ENCODE data around the gene MYO5C. TPM values are rescaled to one million over a fixed set of nuclear protein-coding genes. Genes with fewer than 3 reads are reported as not detected.
"Not testable (repeated sequence)": the region's sequence is repeated elsewhere in the genome, so short reads cannot be mapped to it uniquely, and the experiment has no call there.

MYO5C gene
- polyA plus RNA-seq, 3 donors = 4.6 to 14.5 (median 5.1) TPM

- WGBS, 3 donors = 56 to 67% (median 64%) methylated on average over 10 of the region's 10 CpGs
- H3K27ac ChIP-seq (ENCODE audit: low read depth, low read length) = no peak overlapping the region
Measured at GRCh38 chr15:52256930-52257733, 38.5 kb downstream of the MYO5C start.

DNA sequence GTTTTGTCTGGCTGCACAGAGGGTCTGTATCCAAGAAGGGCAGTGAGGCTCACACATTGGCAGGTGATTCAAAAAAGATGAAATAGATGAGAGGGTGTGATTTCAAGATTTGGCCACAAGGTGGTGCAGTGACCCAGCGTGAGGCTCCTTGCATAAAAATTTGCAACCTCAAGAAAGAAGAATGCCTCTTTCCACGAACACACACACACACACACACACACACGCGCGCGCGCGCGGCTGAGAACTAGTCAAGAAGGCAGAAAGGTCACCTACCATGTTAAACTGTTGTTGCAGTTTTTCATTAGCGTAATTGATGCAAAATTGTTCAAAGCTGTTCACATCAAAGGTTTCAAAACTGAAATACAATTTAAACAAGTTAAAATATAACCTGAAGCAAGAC is 39.2 kb downstream of the MYO5C start:
- no peak overlapping the region for H3K27ac ChIP-seq (ENCODE audit: low read depth, low read length)
- WGBS, 3 donors = 6 to 8% (median 7%) methylated on average over 10 of the region's 10 CpGs

DNA sequence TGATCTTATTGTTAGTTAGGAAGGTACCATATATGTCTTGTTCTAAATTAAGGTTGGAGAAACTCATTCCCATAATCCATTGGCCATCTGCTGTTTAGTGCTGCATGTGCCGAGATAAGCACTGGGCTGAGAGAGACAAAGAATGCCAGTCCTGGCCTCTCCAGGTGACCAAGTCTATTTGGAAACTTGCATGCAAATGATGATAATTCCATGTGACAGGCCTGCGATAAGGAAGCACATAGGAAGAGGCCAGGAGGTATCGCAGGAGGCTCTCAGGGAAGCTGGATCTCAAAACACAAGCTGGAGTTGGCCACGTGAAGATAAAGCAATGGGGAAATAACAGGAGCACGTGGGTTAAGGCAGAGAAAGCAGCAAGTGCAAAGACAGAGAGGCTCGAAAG is 39.7 kb downstream of the MYO5C start:
- 53 to 66% (median 64%) methylated on average over 6 of the region's 6 CpGs for WGBS, 3 donors
- H3K27ac ChIP-seq (ENCODE audit: low read depth, low read length) = no peak overlapping the region

DNA sequence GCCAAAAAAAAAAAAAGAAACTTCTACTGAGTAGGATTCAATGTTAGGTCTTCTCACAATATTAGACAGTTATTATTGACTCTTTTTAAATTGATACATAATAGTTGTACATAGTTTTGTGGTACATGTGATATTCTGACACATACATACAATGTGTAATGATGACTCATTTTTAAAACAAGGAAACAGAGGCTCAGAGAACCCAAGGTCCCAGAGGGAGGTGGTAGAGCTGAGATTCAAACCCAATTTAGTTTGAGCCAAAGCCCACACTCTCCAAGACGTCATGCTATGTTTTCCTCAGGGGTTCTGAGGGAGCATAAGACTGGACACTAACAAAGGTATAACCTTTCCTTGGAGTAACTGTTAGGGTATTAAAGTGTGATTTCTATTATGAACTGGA is 40.6 kb downstream of the MYO5C start:
- H3K27ac ChIP-seq (ENCODE audit: low read depth, low read length) = no peak overlapping the region
- WGBS, 3 donors = 49 to 63% (median 57%) methylated on average over 1 of the region's 1 CpG

DNA sequence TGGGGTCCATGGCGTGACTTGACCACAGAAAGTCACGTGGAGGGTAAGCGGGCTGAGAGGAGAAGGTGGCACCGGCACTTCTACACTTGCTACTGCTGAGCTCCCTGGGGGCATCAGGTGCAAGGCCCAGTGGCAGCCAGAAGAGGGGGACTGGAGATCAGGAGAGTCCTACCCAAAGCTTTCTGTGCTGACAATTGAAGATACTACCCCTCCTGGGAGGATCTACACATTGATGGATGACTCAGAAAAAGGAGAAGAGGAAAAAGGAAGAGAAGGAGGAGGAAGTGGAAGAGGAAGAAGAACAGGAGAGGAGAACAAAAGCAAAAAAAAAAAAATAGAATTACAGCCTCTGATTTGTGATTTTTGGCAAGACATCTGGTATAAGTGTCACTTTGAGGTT is 41.2 kb downstream of the MYO5C start:
- WGBS, 3 donors = 88 to 94% (median 90%) methylated on average over 4 of the region's 4 CpGs
- no peak overlapping the region for H3K27ac ChIP-seq (ENCODE audit: low read depth, low read length)

DNA sequence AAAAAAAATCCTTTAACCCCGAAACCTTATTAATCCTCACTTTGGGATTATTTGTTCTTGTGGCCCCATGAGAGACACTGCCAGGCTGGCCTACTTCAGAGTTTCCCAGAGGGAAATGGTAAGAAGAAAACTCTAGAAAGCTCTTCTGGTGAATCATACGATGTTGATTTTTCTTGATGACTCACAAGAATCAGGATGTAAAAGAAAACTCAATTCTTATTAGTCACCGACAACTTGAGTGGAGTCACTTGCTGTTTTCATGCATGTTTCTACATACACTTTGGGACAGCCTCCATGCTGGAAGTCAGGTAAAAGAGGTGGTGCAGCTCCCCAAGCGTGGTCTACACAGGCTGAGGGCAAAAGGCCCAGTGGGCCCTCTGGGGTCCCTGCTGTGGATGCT is 42.8 kb downstream of the MYO5C start:
- WGBS, 3 donors = 69 to 79% (median 71%) methylated on average over 4 of the region's 4 CpGs
- H3K27ac ChIP-seq (ENCODE audit: low read depth, low read length) = no peak overlapping the region

DNA sequence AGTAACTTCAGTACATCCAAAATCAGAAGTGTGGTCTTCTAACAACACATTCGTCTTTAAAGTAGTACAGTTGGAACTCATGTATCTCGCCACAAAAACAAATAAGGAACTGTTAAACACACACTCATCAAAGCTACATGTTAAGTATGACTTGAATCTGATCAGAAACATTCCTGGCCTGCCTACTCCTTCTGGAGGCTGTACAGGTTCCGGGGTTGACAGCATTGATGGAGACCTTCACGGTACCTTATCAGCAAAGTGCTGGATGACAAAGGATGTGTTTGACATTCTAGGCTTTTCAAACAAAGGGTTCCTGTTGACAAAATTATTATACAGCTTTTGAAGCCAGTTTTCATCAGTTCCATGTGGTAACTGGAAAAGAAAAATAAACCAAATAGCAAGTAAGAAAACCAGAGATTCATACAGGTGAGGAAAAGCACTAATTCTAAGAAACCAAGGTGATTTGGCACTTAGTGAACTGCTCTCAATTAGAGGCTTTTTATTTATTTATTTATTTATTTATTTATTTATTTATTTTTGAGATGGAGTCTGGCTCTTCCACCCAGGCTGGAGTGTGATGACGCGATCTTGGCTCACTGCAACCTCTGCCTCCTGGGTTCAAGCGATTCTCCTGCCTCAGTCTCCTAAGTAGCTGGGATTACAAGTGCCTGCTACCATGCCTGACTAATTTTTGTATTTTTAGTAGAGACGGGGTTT is 44.3 kb downstream of the MYO5C start:
- WGBS, 3 donors = 68 to 92% (median 89%) methylated on average over 8 of the region's 8 CpGs
- no peak overlapping the region for H3K27ac ChIP-seq (ENCODE audit: low read depth, low read length)

DNA sequence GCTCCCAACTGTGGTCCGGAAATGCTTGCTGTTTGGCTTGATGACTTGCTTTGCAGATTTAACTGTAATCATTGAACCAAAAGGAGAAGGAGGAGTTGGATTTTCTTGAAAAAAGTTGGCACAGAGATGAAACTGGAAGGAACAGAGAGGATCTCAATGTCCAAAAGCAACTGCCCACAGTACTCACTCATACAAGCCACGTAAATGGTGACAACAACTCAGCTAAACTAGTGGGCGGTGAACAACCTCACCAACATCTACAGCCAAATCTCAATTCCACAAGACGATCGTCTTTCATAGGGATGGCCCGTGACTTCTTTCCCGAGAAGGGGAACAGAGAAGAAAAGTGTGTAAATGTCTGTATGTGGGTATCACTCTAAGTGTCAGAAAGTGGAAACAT is 48.1 kb downstream of the MYO5C start:
- 89 to 95% (median 90%) methylated on average over 7 of the region's 7 CpGs for WGBS, 3 donors
- H3K27ac ChIP-seq (ENCODE audit: low read depth, low read length) = no peak overlapping the region

DNA sequence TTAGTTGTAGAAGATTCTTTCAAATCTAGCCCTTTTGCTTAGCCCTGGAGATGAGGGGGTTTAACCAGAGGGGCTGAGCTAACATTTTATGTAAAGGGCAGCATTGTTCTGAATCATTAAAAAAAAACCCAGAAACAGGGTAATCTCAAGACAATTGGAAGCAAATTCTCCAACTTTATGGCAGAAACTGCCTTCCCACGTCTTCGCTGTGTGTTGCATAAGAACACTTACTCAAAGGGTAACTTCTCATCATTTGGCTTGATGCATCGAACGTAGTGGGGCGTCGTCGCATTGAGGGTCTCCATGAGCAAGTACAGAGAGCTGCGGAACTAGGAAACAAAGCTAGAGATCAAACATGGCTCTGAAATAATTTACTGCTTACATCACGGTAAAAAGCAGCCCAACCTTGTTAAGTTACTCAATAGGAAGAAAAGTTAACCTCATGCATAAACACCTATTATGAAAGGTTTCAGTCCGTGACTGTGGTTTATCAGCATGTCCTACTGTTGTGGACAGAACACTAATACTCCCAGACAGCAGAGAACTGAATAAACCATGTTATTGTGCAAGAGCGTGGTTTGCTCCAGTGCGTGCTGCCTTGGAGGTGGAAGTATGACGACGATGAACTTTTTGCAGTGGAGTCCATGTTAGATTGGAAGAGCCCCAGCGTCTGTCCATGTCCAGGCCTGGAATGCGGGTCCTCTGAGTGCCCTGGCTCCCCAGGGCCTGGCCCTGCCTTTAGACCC is 48.7 kb downstream of the MYO5C start:
- 67 to 90% (median 71%) methylated on average over 16 of the region's 16 CpGs for WGBS, 3 donors
- H3K27ac ChIP-seq (ENCODE audit: low read depth, low read length) = no peak overlapping the region

DNA sequence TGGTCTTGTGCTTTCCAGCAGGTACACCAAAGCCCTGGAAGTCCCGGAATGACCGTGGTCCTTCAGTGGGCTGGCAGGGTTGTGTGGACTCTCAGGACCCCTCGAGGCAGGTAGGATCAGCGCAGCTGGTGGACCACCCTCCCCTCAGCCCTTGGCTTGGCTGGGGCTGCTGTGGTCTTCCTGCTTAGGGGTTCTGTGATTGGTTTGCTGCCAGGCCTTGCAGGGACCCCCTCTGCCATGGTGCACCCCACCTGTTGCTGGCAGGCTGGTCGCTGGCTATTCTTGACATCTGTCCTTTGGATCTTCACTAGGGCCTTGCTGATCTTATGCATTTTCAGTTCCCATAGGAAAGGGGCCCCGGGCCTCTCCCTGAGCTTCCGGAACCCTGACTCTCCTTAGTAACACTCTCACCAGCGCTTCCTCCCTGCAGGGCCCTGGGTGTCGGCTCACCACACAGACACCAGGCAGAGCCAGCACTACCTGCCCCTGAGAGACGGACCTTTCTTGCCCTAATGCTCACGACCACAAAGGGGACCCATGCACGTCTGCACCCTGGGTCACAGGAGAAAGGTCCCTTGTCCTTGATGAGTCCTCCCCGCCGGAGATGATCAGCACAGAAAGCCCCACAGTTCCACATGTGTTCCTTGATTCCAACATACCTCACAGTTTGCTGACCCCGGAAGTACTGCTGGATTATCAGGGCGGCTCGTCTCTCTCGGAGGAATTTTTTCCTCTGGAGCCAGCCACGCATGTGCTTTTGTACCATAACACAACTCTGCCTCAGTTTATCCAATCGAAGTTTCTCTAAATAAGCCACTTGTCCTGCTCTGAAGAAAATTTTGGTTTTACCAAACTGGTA is 51.7 kb downstream of the MYO5C start:
- H3K27ac ChIP-seq (ENCODE audit: low read depth, low read length) = no peak overlapping the region
- 79 to 86% (median 82%) methylated on average over 20 of the region's 20 CpGs for WGBS, 3 donors

GRCh38 chr15:52243286-52243685 is 52.3 kb downstream of the MYO5C start:
- 83 to 90% (median 85%) methylated on average over 7 of the region's 7 CpGs for WGBS, 3 donors
- no peak overlapping the region for H3K27ac ChIP-seq (ENCODE audit: low read depth, low read length)

GRCh38 chr15:52241489-52241888 is 54.1 kb downstream of the MYO5C start:
- H3K27ac ChIP-seq (ENCODE audit: low read depth, low read length) = no peak overlapping the region
- WGBS, 3 donors = 90 to 92% (median 90%) methylated on average over 4 of the region's 4 CpGs

DNA sequence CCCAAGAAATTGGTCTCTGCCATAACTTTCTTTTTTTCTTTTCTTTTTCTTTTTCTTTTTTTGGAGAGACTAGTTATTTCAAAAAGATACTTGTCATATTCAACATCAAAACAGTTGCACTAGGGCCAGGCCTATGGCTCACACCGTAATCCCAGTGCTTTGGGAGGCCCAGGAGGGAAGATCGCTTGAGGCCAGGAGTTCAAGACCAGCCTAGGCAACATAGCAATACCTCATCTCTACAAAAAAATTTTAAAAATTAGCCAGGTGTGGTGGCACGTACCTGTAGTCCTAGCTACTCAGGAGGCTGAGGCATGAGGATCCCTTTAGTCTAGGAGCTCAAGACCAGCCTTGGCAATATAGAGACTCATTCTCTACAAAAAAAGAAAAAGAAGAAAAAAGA is 55.4 kb downstream of the MYO5C start:
- WGBS, 3 donors = 95 to 98% (median 97%) methylated on average over 3 of the region's 3 CpGs
- H3K27ac ChIP-seq (ENCODE audit: low read depth, low read length) = no peak overlapping the region

DNA sequence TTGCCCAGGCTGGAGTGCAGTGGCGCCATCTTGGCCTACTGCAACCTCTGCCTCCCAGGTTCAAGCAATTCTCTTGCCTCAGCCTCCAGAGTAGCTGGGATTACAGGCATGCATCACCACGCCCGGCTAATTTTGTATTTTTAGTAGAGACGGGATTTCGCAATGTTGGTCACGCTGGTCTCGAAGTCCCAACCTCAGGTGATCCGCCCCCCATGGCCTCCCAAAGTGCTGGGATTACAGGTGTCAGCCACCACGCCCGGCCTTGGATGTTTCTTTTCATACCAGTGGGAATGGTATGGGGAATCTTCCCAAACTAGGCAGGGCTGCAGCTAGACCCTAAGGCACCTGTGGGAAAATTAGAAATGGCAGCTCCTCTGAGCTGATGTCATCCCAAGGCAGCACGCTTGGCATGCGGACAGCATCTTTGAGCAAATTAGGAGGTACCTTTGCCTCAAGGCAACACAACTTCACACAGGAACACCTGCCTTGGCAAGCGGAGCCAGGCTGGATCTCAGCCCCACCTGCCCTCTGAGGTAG is 56.5 kb downstream of the MYO5C start:
- H3K27ac ChIP-seq (ENCODE audit: low read depth, low read length) = not testable (repeated sequence)
- WGBS, 3 donors = 93 to 97% (median 96%) methylated on average over 13 of the region's 13 CpGs

DNA sequence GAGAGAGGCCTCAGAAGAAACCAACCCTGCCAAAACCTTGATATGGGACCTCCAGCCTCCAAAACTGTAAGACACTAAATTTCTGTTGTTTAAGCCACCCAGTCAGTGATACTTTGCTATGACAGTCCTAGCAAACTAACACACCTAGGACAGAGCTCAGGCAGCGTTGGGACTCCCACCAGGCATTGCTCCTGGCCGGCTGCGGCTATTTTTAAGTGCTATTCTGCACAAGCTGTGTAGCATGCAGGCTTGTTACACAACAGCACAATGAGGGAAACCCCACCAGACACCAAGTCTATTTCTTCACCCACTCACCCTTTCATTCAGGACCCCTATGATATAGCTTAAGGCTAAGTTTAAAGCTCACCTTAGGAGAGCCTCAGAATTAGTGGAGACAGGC is 57.5 kb downstream of the MYO5C start:
- no peak overlapping the region for H3K27ac ChIP-seq (ENCODE audit: low read depth, low read length)
- 91 to 94% (median 92%) methylated on average over 3 of the region's 3 CpGs for WGBS, 3 donors

- WGBS, 3 donors = 73 to 78% (median 78%) methylated on average over 8 of the region's 8 CpGs
- no peak overlapping the region for H3K27ac ChIP-seq (ENCODE audit: low read depth, low read length)
Measured at GRCh38 chr15:52236013-52236412, 59.6 kb downstream of the MYO5C start.

DNA sequence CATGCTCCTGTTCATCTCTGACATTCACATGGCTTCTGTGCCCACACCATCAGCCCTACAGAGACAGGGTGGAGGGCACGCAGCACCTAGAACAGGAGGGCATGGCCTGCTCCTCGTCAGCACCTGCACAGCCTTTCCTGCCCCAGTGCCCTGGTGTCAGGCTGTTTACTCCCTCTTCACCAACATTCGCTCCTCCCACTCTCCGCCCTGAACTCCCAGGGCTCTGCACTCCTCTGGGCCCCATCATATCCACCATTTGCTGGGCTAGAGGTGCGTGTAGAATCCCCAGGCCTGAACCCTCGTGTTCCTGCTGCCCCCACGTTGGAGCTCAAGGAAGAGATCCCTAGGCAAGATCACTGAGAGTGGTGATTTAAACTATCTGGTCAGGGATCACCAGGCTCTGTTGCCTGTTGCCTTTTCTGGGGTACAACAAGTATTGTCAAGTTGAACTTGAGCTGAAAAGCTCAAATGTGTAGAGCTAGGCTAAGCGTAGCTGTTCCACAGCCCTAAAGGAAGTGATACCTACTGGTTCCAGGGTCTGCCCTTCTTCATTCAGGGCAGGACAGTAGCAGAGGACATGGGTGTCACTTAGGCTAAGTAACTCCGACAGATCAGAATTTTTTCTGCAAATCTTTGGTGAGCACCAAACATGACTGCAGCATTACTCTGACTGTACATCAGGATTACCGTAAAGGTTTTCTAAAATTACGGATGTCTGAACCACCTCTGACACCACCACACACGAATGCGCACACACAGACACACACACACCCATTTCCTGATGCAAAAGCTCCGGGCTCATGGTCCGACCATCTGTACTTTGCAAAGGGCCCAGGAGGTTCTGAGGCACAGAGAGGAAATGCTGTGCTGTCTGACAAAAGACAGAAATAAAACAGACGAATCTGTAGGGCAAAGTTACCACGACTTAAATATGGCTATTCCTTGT is 60.7 kb downstream of the MYO5C start:
- WGBS, 3 donors = 60 to 71% (median 63%) methylated on average over 17 of the region's 17 CpGs
- H3K27ac ChIP-seq (ENCODE audit: low read depth, low read length) = no peak overlapping the region

Data from adipose tissue (tissue), 3 donors.